ENCODE measurements around the gene ACER3. TPM values are rescaled to one million over a fixed set of nuclear protein-coding genes. Genes with fewer than 3 reads are reported as not detected.
A peak's percentile ranks its signal among the peaks of the same experiment; 100 is the strongest.

The ACER3 gene
- polyA plus RNA-seq, 3 donors, result 22.9 to 45.4 (median 23.6) TPM

DNA sequence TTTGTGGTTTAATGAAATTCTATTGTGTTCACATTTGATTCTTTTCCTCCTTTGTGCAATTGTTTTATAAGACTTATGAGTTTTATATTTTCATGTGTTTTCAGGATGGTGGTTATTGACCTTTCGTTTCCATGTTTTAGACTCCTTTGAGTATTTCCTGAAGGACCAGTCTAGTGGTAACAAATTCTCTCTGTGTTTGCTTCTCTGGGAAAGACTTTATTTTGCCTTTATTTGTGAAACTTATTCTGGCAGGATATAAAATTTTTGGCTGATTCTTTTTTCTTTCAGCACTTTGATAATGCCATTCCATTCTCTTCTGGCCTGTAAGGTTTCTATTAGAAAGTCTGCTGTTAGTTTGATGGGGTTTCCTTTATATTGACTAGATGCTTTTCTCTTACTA is 83.5 kb downstream of the ACER3 start:
- Mint-ChIP-seq H3K27me3 (ENCODE audit: low read depth in 3 of 3) (no peaks in the 10 kb centered on the region), H3K4me3 (no peak overlapping the region), H3K27ac (no peak overlapping the region), H3K9me3 (peaks cover 10 to 16% (median 13%) of the 10 kb centered on the region in 7 donors), H3K36me3 (peaks cover 34 to 46% of the 10 kb centered on the region in 2 donors), H3K4me1 (peaks cover 5% of the 10 kb centered on the region)
- Histone ChIP-seq H3K27me3 (ENCODE audit: control insufficient read depth in 2 of 2, insufficient read depth in 2 of 2, low read length in 2 of 2) (no peaks in the 10 kb centered on the region), H3K9me3 (replicated peaks in 1 of 2; ENCODE audit: control insufficient read depth in 1 of 2, insufficient read depth in 1 of 2, low read length in 2 of 2) (peaks cover 0 to 6% of the 10 kb centered on the region in 2 donors), H3K4me3 (replicated peaks in 1 of 3; ENCODE audit: low read depth in 2 of 3, low read length in 3 of 3) (no peak overlapping the region), H2AFZ (ENCODE audit: insufficient read depth, low read depth, low read length, poor library complexity, severe bottlenecking) (no peak overlapping the region), H3K4me2 (replicated peaks; ENCODE audit: extremely low read depth, low read length, poor library complexity, severe bottlenecking) (no peak overlapping the region), H3K4me1 (ENCODE audit: control insufficient read depth in 1 of 2, insufficient read depth in 2 of 2, low read length in 2 of 2) (no peaks in the 10 kb centered on the region), H3K79me2 (ENCODE audit: insufficient read depth, low read length) (peaks cover 40% of the 10 kb centered on the region), H3K36me3 (replicated peaks in 1 of 2; ENCODE audit: control insufficient read depth in 1 of 2, insufficient read depth in 2 of 2, low read length in 2 of 2) (peaks cover 2 to 31% of the 10 kb centered on the region in 2 donors), H4K20me1 (ENCODE audit: insufficient read depth, low read length) (peaks cover 80% of the 10 kb centered on the region), H3K9ac (ENCODE audit: insufficient read depth, low read length, poor library complexity, severe bottlenecking) (no peak overlapping the region), H3K27ac (ENCODE audit: low read depth in 1 of 2, low read length in 2 of 2) (no peak overlapping the region)
- no peak for TF ChIP-seq CTCF (IDR thresholded peaks at IDR 0.05)
- WGBS (ENCODE audit: insufficient coverage), result 100% methylated on average over 1 of the region's 1 CpG
- no peak for DNase-seq
- intact Hi-C loops (cut with micrococcal nuclease), result no loop called here

- H2AFZ ChIP-seq (ENCODE audit: insufficient read depth, low read depth, low read length, poor library complexity, severe bottlenecking), result no peak overlapping the region
Measured at GRCh38 chr11:76946223-76946622, 85.5 kb downstream of the ACER3 start.

More at GRCh38 chr11:76946223-76946622, 85.5 kb downstream of the ACER3 start:
- Histone ChIP-seq H3K4me3 (replicated peaks in 1 of 3; ENCODE audit: low read depth in 2 of 3, low read length in 3 of 3) (no peak overlapping the region), H3K4me1 (ENCODE audit: control insufficient read depth in 1 of 2, insufficient read depth in 2 of 2, low read length in 2 of 2) (no peaks in the 10 kb centered on the region), H3K27me3 (ENCODE audit: control insufficient read depth in 2 of 2, insufficient read depth in 2 of 2, low read length in 2 of 2) (no peaks in the 10 kb centered on the region), H3K9me3 (replicated peaks in 1 of 2; ENCODE audit: control insufficient read depth in 1 of 2, insufficient read depth in 1 of 2, low read length in 2 of 2) (peaks cover 0 to 6% of the 10 kb centered on the region in 2 donors), H4K20me1 (ENCODE audit: insufficient read depth, low read length) (peaks cover 80% of the 10 kb centered on the region), H3K36me3 (replicated peaks in 1 of 2; ENCODE audit: control insufficient read depth in 1 of 2, insufficient read depth in 2 of 2, low read length in 2 of 2) (peaks cover 2 to 26% of the 10 kb centered on the region in 2 donors), H3K79me2 (ENCODE audit: insufficient read depth, low read length) (peaks cover 40% of the 10 kb centered on the region), H3K4me2 (replicated peaks; ENCODE audit: extremely low read depth, low read length, poor library complexity, severe bottlenecking) (no peak overlapping the region), H3K27ac (ENCODE audit: low read depth in 1 of 2, low read length in 2 of 2) (no peak overlapping the region), H3K9ac (ENCODE audit: insufficient read depth, low read length, poor library complexity, severe bottlenecking) (no peak overlapping the region)
- Mint-ChIP-seq H3K9me3 (peaks cover 10 to 16% (median 13%) of the 10 kb centered on the region in 7 donors), H3K4me1 (peaks cover 5% of the 10 kb centered on the region), H3K27me3 (ENCODE audit: low read depth in 3 of 3) (no peaks in the 10 kb centered on the region), H3K4me3 (no peak overlapping the region), H3K27ac (peak overlapping the region in 2 of 7 donors; percentile 24 to 37), H3K36me3 (peaks cover 32 to 46% of the 10 kb centered on the region in 2 donors)
- WGBS (ENCODE audit: insufficient coverage), result 100% methylated on average over 1 of the region's 1 CpG
- intact Hi-C loops (cut with micrococcal nuclease), result no loop called here
- no peak for DNase-seq
- TF ChIP-seq CTCF (IDR thresholded peaks at IDR 0.05), result no peak

Data from CD14-positive monocyte (primary cell).